ENCODE data around the gene KIF6.

KIF6 gene

DNA sequence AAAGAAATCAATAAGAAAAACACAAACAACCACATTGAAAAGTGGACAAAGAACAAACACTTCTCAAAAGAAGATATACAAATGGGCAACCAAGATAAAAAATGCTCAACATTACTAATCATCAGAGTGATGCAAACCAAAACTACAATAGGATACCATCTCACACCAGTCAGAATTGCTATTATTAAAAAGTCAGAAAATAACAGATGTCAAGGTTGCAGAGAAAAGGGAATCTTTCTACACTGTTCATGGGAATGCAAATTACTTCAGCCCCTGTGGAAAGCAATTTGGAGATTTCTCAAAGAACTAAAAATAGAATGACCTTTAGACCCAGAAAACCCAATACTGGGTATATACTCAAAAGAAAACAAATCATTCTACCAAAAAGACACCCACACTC is 29.8 kb downstream of the KIF6 start:
- TF ChIP-seq, protein P1, sequence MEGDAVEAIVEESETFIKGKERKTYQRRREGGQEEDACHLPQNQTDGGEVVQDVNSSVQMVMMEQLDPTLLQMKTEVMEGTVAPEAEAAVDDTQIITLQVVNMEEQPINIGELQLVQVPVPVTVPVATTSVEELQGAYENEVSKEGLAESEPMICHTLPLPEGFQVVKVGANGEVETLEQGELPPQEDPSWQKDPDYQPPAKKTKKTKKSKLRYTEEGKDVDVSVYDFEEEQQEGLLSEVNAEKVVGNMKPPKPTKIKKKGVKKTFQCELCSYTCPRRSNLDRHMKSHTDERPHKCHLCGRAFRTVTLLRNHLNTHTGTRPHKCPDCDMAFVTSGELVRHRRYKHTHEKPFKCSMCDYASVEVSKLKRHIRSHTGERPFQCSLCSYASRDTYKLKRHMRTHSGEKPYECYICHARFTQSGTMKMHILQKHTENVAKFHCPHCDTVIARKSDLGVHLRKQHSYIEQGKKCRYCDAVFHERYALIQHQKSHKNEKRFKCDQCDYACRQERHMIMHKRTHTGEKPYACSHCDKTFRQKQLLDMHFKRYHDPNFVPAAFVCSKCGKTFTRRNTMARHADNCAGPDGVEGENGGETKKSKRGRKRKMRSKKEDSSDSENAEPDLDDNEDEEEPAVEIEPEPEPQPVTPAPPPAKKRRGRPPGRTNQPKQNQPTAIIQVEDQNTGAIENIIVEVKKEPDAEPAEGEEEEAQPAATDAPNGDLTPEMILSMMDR (IDR thresholded peaks at IDR 0.05; ENCODE audit: low read depth, low read length) = no peak
- Histone ChIP-seq H3K27me3 (ENCODE audit: insufficient read depth, low read depth, severe bottlenecking) (no peaks in the 10 kb centered on the region), H3K9me3 (ENCODE audit: severe bottlenecking) (no peaks in the 10 kb centered on the region), H3K4me3 (ENCODE audit: low read depth, low read length) (no peak overlapping the region), H3K27ac (no peak overlapping the region), H3K36me3 (no peaks in the 10 kb centered on the region)
- no peak for DNase-seq

DNA sequence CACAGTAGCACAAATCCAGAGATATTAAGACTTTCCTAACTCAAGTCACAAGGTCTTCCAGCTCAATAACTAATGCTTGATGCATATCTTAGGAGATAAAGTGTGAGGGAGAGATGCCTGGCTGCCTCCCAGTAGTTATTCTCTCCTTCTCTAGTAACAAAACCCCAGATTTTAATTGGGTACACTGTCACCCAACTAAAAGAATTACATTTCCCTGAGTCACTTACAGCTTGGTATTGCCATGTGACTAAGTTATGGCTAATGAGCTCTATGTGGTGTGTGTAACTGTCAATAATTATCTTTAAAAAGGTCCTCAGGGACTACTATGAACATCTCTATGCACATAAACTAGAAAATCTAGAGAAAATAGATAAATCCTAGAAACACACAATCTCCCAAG is 32.0 kb downstream of the KIF6 start:
- Histone ChIP-seq H3K36me3 (no peaks in the 10 kb centered on the region), H3K27ac (no peak overlapping the region), H3K27me3 (ENCODE audit: insufficient read depth, low read depth, severe bottlenecking) (no peaks in the 10 kb centered on the region), H3K4me3 (ENCODE audit: low read depth, low read length) (no peak overlapping the region), H3K9me3 (ENCODE audit: severe bottlenecking) (no peaks in the 10 kb centered on the region)
- no peak for DNase-seq
- TF ChIP-seq, protein P1 (IDR thresholded peaks at IDR 0.05; ENCODE audit: low read depth, low read length) = no peak

DNA sequence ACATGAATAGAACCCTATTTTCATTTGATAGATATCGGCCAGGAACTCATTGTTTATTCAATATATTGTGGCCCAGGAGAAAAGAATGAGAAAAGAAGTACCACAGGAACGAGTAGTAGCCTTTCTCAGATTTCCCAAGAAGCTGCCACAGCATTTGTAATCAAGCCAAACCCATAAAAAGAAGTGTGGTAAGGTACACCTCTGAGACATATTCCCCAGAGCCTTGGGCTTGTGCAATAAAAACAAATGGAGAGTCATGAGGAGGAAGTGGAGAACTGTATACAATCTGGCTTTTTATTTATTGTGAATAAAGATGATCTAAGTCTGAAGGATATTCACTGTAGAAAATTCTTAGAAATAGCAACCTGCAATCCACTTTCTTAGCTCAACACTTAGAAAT is 36.7 kb downstream of the KIF6 start:
- Histone ChIP-seq H3K9me3 (ENCODE audit: severe bottlenecking) (no peaks in the 10 kb centered on the region), H3K27ac (no peak overlapping the region), H3K27me3 (ENCODE audit: insufficient read depth, low read depth, severe bottlenecking) (no peaks in the 10 kb centered on the region), H3K36me3 (no peaks in the 10 kb centered on the region), H3K4me3 (ENCODE audit: low read depth, low read length) (no peak overlapping the region)
- TF ChIP-seq, protein P1 (IDR thresholded peaks at IDR 0.05; ENCODE audit: low read depth, low read length) = no peak
- DNase-seq = no peak

DNA sequence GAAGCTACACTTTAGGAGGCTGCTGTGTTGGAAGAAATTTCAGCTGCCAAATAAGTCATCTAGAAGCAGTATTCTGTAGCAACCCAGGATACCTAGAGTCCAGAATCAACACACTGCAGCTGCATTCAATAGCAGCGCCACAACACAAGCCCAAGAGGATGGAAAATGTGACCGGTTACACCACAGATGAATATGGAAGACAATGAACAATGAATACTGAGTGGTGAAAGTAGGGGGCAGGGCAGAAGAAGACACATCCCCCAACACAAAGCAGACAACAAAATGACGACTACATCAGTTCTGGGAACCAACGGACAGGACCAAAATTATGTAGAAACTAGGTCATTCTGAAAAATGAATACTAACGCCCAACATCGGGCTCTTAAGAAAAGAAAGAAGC is 38.2 kb downstream of the KIF6 start:
- Histone ChIP-seq H3K27me3 (ENCODE audit: insufficient read depth, low read depth, severe bottlenecking) (no peaks in the 10 kb centered on the region), H3K9me3 (ENCODE audit: severe bottlenecking) (no peaks in the 10 kb centered on the region), H3K27ac (no peak overlapping the region), H3K4me3 (ENCODE audit: low read depth, low read length) (no peak overlapping the region), H3K36me3 (no peaks in the 10 kb centered on the region)
- DNase-seq = no peak
- TF ChIP-seq, protein P1 (IDR thresholded peaks at IDR 0.05; ENCODE audit: low read depth, low read length) = no peak

DNA sequence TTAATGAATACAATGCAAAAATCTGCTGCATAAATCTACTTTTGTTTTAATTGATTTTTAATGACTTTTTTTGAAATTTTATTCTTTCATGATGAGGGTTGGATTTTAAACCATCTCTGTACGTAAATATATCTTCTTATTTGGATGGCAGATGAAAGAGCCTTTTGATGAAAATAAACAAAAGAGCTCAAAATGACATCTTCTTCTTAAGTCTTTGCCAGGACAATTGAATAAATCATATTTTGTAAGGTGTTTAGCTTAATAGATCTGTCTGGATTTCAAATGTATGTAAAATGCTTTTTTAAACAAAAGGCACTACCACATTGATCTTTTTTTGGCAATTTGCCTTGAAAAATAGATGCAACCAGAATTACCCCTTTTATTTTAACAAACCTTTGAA is 39.3 kb downstream of the KIF6 start:
- Histone ChIP-seq H3K27ac (no peak overlapping the region), H3K27me3 (ENCODE audit: insufficient read depth, low read depth, severe bottlenecking) (no peaks in the 10 kb centered on the region), H3K36me3 (no peaks in the 10 kb centered on the region), H3K4me3 (ENCODE audit: low read depth, low read length) (no peak overlapping the region), H3K9me3 (ENCODE audit: severe bottlenecking) (no peaks in the 10 kb centered on the region)
- DNase-seq = no peak
- TF ChIP-seq, protein P1 (IDR thresholded peaks at IDR 0.05; ENCODE audit: low read depth, low read length) = no peak

DNA sequence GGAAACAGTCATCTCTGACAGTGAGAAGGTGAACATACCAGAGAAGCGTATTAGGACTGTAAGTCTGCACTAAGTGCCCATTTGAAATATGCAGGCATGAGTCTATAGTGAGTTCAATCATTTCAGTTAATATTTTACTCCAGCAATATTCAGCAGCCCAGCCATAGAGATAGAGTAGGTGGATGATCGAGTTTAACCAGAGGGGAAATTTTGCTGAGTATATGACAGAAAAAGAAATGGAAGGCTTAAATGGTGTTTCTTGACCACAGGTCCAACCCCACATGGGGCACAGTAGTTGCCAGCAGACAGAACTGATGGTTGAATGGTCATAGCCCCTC is 39.8 kb downstream of the KIF6 start:
- DNase-seq = no peak
- H3K4me3 ChIP-seq (ENCODE audit: low read depth, low read length) = no peak overlapping the region

More for the DNA sequence above, 39.8 kb downstream of the KIF6 start:
- H3K27ac ChIP-seq = no peak overlapping the region
- no peaks in the 10 kb centered on the region for H3K27me3 ChIP-seq (ENCODE audit: insufficient read depth, low read depth, severe bottlenecking)
- TF ChIP-seq, protein P1 (IDR thresholded peaks at IDR 0.05; ENCODE audit: low read depth, low read length) = no peak
- no peaks in the 10 kb centered on the region for H3K36me3 ChIP-seq
- H3K9me3 ChIP-seq (ENCODE audit: severe bottlenecking) = no peaks in the 10 kb centered on the region
